Measurements from ENCODE around the gene NFIB. TPM values are rescaled to one million over a fixed set of nuclear protein-coding genes. Genes with fewer than 3 reads are reported as not detected.

Gene NFIB
- polyA plus RNA-seq, 1 of the 3 experiments (the other 2 are of a cell fraction), result 9.2 TPM

GRCh38 chr9:14327036-14327435 lies 13.1 kb upstream of the NFIB start:
- ChIA-PET POLR2A (interaction anchor here (0.6 kb wide), 1 partner anchor 189 kb away, joined by 3 read pairs; no protein-coding TSS in a partner anchor), CTCF (interaction anchor here (0.7 to 3.0 kb wide), 7 partner anchors 10 to 899 kb away, joined by 3 to 15 read pairs (median 4); no protein-coding TSS in a partner anchor)
- Histone ChIP-seq H3K9ac (no peak overlapping the region), H3K27me3 (ENCODE audit: insufficient read depth) (no peaks in the 10 kb centered on the region), H3K4me3 (ENCODE audit: low read depth in 2 of 2, low read length in 1 of 2) (no peak overlapping the region), H3K4me2 (no peak overlapping the region), H3K27ac (ENCODE audit: low read depth in 2 of 2, low read length in 1 of 2) (peak overlapping the region in 1 of 2 experiments; percentile 51; a peak in 2 of 4 replicates), H3K9me2 (no peaks in the 10 kb centered on the region), H3K9me3 (no peaks in the 10 kb centered on the region), H3K79me2 (ENCODE audit: insufficient read depth) (no peaks in the 10 kb centered on the region), H4K20me1 (ENCODE audit: insufficient read depth) (no peaks in the 10 kb centered on the region), H2AFZ (ENCODE audit: low read depth) (no peak overlapping the region), H3K36me3 (replicated peaks in 1 of 2; ENCODE audit: control insufficient read depth in 1 of 2, insufficient read depth in 2 of 2, low read length in 1 of 2) (no peaks in the 10 kb centered on the region), H3F3A (replicated peaks; ENCODE audit: insufficient read depth) (peaks cover 12% of the 10 kb centered on the region), H3K4me1 (ENCODE audit: control insufficient read depth in 1 of 2, insufficient read depth in 2 of 2, low read depth in 1 of 2, low read length in 1 of 2) (peaks cover 4 to 20% of the 10 kb centered on the region in 2 experiments; a peak in 2 of 4 replicates)
- TF ChIP-seq MXI1 (IDR thresholded peaks at IDR 0.05; ENCODE audit: low read depth, low read length), result no peak
- TF ChIP-seq CHD2 (IDR thresholded peaks at IDR 0.05; ENCODE audit: low read length, partially characterized antibody), result no peak
- TF ChIP-seq IRF3 (IDR thresholded peaks at IDR 0.05; ENCODE audit: low read depth, low read length), result no peak
- no peak for TF ChIP-seq RXRA (IDR thresholded peaks at IDR 0.05; ENCODE audit: borderline replicate concordance, low read depth)
- TF ChIP-seq SMC3 (IDR thresholded peaks at IDR 0.05; ENCODE audit: low read depth, low read length), result no peak
- no peak for TF ChIP-seq NRF1 (IDR thresholded peaks at IDR 0.05; ENCODE audit: low read depth, low read length)
- no peak for TF ChIP-seq FOXM1 (IDR thresholded peaks at IDR 0.05; ENCODE audit: low read depth)
- no peak for TF ChIP-seq RFX5 (IDR thresholded peaks at IDR 0.05; ENCODE audit: low read length)
- no peak for TF ChIP-seq JUND (IDR thresholded peaks at IDR 0.05)
- TF ChIP-seq EP300 (IDR thresholded peaks at IDR 0.05; ENCODE audit: borderline replicate concordance in 1 of 2, low read depth in 1 of 2, low read length in 1 of 2), result no peak
- TF ChIP-seq RAD21 (IDR thresholded peaks at IDR 0.05; ENCODE audit: low read length), result no peak
- no peak for TF ChIP-seq RCOR1 (IDR thresholded peaks at IDR 0.05; ENCODE audit: low read length)
- TF ChIP-seq GABPA (IDR thresholded peaks at IDR 0.05; ENCODE audit: low read depth), result no peak
- no peak for TF ChIP-seq GATA2 (CRISPR knock-in tag; IDR thresholded peaks at IDR 0.05)
- TF ChIP-seq USF2 (IDR thresholded peaks at IDR 0.05; ENCODE audit: borderline replicate concordance, low read depth, low read length), result no peak
- no peak for DNase-seq
- 91% methylated on average over 4 of the region's 4 CpGs for WGBS (ENCODE audit: low lambda C conversion rate)

DNA sequence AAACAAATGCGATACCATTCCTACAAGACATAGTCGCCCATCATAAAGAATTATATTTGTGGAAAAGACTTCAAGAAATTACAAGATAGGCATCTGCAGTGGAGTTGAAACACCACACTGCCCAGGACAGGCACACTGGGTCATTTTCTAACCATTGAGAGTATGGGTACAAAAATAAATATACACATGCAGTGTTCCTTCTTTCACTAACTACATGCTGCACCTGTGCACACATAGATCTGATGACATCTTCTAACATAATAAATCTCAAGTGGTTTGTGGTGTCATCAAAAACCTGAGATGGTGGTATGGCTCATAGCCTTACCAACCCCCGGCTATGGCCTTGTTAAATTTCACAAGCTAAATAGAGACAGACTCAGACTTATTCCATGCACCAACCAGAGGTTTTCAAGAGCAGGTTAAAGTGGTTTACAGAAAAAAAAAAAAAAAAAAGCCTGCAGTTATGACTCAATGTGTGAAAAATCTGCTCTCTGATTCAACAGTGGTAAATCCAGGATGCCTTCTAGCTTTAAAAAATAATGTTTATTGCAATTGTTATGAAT lies 12.4 kb upstream of the NFIB start:
- Histone ChIP-seq H3K4me2 (no peak overlapping the region), H4K20me1 (ENCODE audit: insufficient read depth) (no peaks in the 10 kb centered on the region), H3K27ac (ENCODE audit: low read depth in 2 of 2, low read length in 1 of 2) (peak overlapping the region in 1 of 2 experiments; percentile 51; a peak in 2 of 4 replicates), H3K9me2 (no peaks in the 10 kb centered on the region), H3K36me3 (replicated peaks in 1 of 2; ENCODE audit: control insufficient read depth in 1 of 2, insufficient read depth in 2 of 2, low read length in 1 of 2) (no peaks in the 10 kb centered on the region), H3F3A (replicated peaks; ENCODE audit: insufficient read depth) (peaks cover 19% of the 10 kb centered on the region), H2AFZ (ENCODE audit: low read depth) (no peak overlapping the region), H3K79me2 (ENCODE audit: insufficient read depth) (0 out of 2 replicates have a peak, but pooled peaks cover 6% of the 10 kb centered on the region), H3K27me3 (ENCODE audit: insufficient read depth) (no peaks in the 10 kb centered on the region), H3K4me1 (ENCODE audit: control insufficient read depth in 1 of 2, insufficient read depth in 2 of 2, low read depth in 1 of 2, low read length in 1 of 2) (peaks cover 4 to 20% of the 10 kb centered on the region in 2 experiments; a peak in 2 of 4 replicates), H3K9ac (no peak overlapping the region), H3K4me3 (ENCODE audit: low read depth in 2 of 2, low read length in 1 of 2) (no peak overlapping the region), H3K9me3 (no peaks in the 10 kb centered on the region)
- no peak for DNase-seq
- ChIA-PET CTCF (interaction anchor here (0.7 to 3.0 kb wide), 6 partner anchors 12 to 899 kb away, joined by 3 to 15 read pairs (median 6); no protein-coding TSS in a partner anchor), POLR2A (interaction anchor here (0.6 kb wide), 1 partner anchor 190 kb away, joined by 3 read pairs; no protein-coding TSS in a partner anchor)
- 65% methylated on average over 3 of the region's 3 CpGs for WGBS (ENCODE audit: low lambda C conversion rate)
- TF ChIP-seq, protein P1, sequence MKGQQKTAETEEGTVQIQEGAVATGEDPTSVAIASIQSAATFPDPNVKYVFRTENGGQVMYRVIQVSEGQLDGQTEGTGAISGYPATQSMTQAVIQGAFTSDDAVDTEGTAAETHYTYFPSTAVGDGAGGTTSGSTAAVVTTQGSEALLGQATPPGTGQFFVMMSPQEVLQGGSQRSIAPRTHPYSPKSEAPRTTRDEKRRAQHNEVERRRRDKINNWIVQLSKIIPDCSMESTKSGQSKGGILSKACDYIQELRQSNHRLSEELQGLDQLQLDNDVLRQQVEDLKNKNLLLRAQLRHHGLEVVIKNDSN (IDR thresholded peaks at IDR 0.05; ENCODE audit: borderline replicate concordance, low read depth), result no peak
- TF ChIP-seq JUND (IDR thresholded peaks at IDR 0.05), result peak; percentile 72
- TF ChIP-seq NFIC (IDR thresholded peaks at IDR 0.05; ENCODE audit: borderline replicate concordance), result no peak; the same call in 1 of the 2 replicates
- no peak for TF ChIP-seq RXRA (IDR thresholded peaks at IDR 0.05; ENCODE audit: borderline replicate concordance, low read depth)
- TF ChIP-seq REST (IDR thresholded peaks at IDR 0.05; ENCODE audit: low read depth, low read length), result no peak
- no peak for TF ChIP-seq RCOR1 (IDR thresholded peaks at IDR 0.05; ENCODE audit: low read length)
- TF ChIP-seq NRF1 (IDR thresholded peaks at IDR 0.05; ENCODE audit: low read depth, low read length), result no peak
- no peak for TF ChIP-seq IRF3 (IDR thresholded peaks at IDR 0.05; ENCODE audit: low read depth, low read length)
- TF ChIP-seq EP300 (IDR thresholded peaks at IDR 0.05; ENCODE audit: borderline replicate concordance in 1 of 2, low read depth in 1 of 2, low read length in 1 of 2), result no peak; a peak in 1 of 4 replicates
- TF ChIP-seq TCF12 (IDR thresholded peaks at IDR 0.05), result peak; percentile 68

Measured in SK-N-SH (cell line).